ENCODE results near the gene IGFBP7. TPM values are rescaled to one million over a fixed set of nuclear protein-coding genes. Genes with fewer than 3 reads are reported as not detected.

The IGFBP7 gene
- total and polyA plus RNA-seq, 2 of the 8 experiments (the other 6 are each of a cell fraction or from before 2014, with no cell fraction given), result 0.17 to 0.48 TPM

- TF ChIP-seq KDM5A (IDR thresholded peaks at IDR 0.05; ENCODE audit: low read length) (no peak), SP1 (IDR thresholded peaks at IDR 0.05; ENCODE audit: low read depth, low read length) (no peak), GTF2F1 (IDR thresholded peaks at IDR 0.05; ENCODE audit: borderline replicate concordance, low read depth, low read length) (no peak)
Observed at GRCh38 chr4:57068237-57068981, 41.8 kb downstream of the IGFBP7 start (continued).
